Activated T-cell treated with anti-CD3 and anti-CD28 coated beads, Interleukin-2, amount 50 U/mL, for 72 hours (primary cell): ENCODE measurements around the gene UBTD1. TPM values are rescaled to one million over a fixed set of nuclear protein-coding genes. Genes with fewer than 3 reads are reported as not detected.
A peak's percentile ranks its signal among the peaks of the same experiment; 100 is the strongest.

Experiments used
- ATAC-seq, 2 donors: fragments of 150-1000 bp; cut with Tn5 transposase; replicated peaks in 1 of 2; 2 replicates each; pipeline ENCODE4 v1.10.0; 2021; ENCODE audit warnings: moderate library complexity in 2 of 2, mild to moderate bottlenecking in 1 of 2
- DNase-seq, 2 donors: peaks; one replicate each; pipeline ENCODE4 v3.0.0; 2021 to 2022; ENCODE audit warnings: mixed read lengths in 1 of 2
- H3K27ac Mint-ChIP-seq: one replicate; pipeline ENCODE4 v1.8.0; 2022; ENCODE audit warnings: mild to moderate bottlenecking, moderate library complexity, mixed read lengths
- H3K27me3 Mint-ChIP-seq: one replicate; pipeline ENCODE4 v1.8.0; 2022; ENCODE audit warnings: low read depth, mixed read lengths
- H3K36me3 Mint-ChIP-seq, 2 donors: one replicate each; pipeline ENCODE4 v1.8.0; 2022; ENCODE audit warnings: mixed read lengths in 2 of 2, mild to moderate bottlenecking in 1 of 2; ENCODE audit not compliant: insufficient read depth in 2 of 2
- H3K4me1 Mint-ChIP-seq: one replicate; pipeline ENCODE4 v1.8.0; 2022; ENCODE audit warnings: low read depth, mixed read lengths
- H3K4me3 Mint-ChIP-seq, 2 donors: one replicate each; pipeline ENCODE4 v1.8.0; 2022; ENCODE audit warnings: mild to moderate bottlenecking in 2 of 2, mixed read lengths in 2 of 2, moderate library complexity in 2 of 2
- H3K9me3 Mint-ChIP-seq, 2 donors: one replicate each; pipeline ENCODE4 v1.8.0; 2022; ENCODE audit warnings: mixed read lengths in 2 of 2
- total RNA-seq, 2 donors: library from RNA; stranded (reverse); gene quantifications; one replicate each; pipeline ENCODE4 v1.2.3, GENCODE V29; 2022

UBTD1 gene
- total RNA-seq, 2 donors from 2014 or later = 3.7 to 4.1 TPM

- Mint-ChIP-seq H3K27me3 (no peaks in the 10 kb centered on the region), H3K4me1 (peaks cover 31% of the 10 kb centered on the region), H3K9me3 (no peaks in the 10 kb centered on the region), H3K36me3 (peaks cover 0 to 3% of the 10 kb centered on the region in 2 donors), H3K27ac (peak overlapping the region; percentile 54), H3K4me3 (no peak overlapping the region)
- DNase-seq (no peak), ATAC-seq (no peak)
Observed at GRCh38 chr10:97490592-97490991, 8.1 kb upstream of the UBTD1 start.

GRCh38 chr10:97494151-97494550, 4.6 kb upstream of the UBTD1 start:
- Mint-ChIP-seq H3K4me3 (no peak overlapping the region), H3K27ac (no peak overlapping the region), H3K4me1 (peaks cover 53% of the 10 kb centered on the region), H3K9me3 (no peaks in the 10 kb centered on the region), H3K36me3 (peaks cover 1% of the 10 kb centered on the region in 2 donors), H3K27me3 (no peaks in the 10 kb centered on the region)
- DNase-seq (no peak), ATAC-seq (no peak)

- peaks cover 4% of the 10 kb centered on the region for H3K27me3 Mint-ChIP-seq
- ATAC-seq = no peak
- no peaks in the 10 kb centered on the region for H3K9me3 Mint-ChIP-seq
- peak overlapping the region; percentile 79 to 82 for H3K4me3 Mint-ChIP-seq
- no peak for DNase-seq
- peaks cover 48% of the 10 kb centered on the region for H3K4me1 Mint-ChIP-seq
- peak overlapping the region; percentile 30 for H3K27ac Mint-ChIP-seq
- peaks cover 1% of the 10 kb centered on the region in 2 donors for H3K36me3 Mint-ChIP-seq
Observed at GRCh38 chr10:97494863-97495506, 3.7 kb upstream of the UBTD1 start.

- Mint-ChIP-seq H3K27ac (peak overlapping the region; percentile 87), H3K27me3 (peaks cover 25% of the 10 kb centered on the region), H3K4me3 (peak overlapping the region; percentile 79 to 82), H3K36me3 (peaks cover 1% of the 10 kb centered on the region in 2 donors), H3K4me1 (peaks cover 39% of the 10 kb centered on the region), H3K9me3 (no peaks in the 10 kb centered on the region)
- DNase-seq = peak; percentile 84 to 87
- ATAC-seq = peak; percentile 47 to 50
Observed at GRCh38 chr10:97497572-97498075, 1.1 kb upstream of the UBTD1 start.

- Mint-ChIP-seq H3K36me3 (peaks cover 1% of the 10 kb centered on the region in 2 donors), H3K4me1 (peaks cover 39% of the 10 kb centered on the region), H3K27me3 (peaks cover 25% of the 10 kb centered on the region), H3K27ac (peak within 1 kb of the TSS; percentile 87), H3K9me3 (no peaks in the 10 kb centered on the region), H3K4me3 (peak within 1 kb of the TSS; percentile 79 to 82)
- ATAC-seq (peak; percentile 91), DNase-seq (peak; percentile 100)
Observed at GRCh38 chr10:97498076-97498840, 466 bp upstream of the UBTD1 start, which contains the start of gene MMS19. Gene MMS19 (minus strand): TSS chr10:97498422. CDS start chr10:97498384, 38 bp downstream.

GRCh38 chr10:97499561-97500296, 1.0 kb downstream of the UBTD1 start:
- H3K27me3 Mint-ChIP-seq = peaks cover 25% of the 10 kb centered on the region
- H3K4me3 Mint-ChIP-seq = peak overlapping the region; percentile 47 to 82
- H3K4me1 Mint-ChIP-seq = peaks cover 30% of the 10 kb centered on the region
- H3K9me3 Mint-ChIP-seq = no peaks in the 10 kb centered on the region
- H3K36me3 Mint-ChIP-seq = peaks cover 1% of the 10 kb centered on the region in 2 donors
- ATAC-seq = no peak
- no peak for DNase-seq
- H3K27ac Mint-ChIP-seq = no peak overlapping the region

GRCh38 chr10:97500297-97500575, 1.5 kb downstream of the UBTD1 start:
- Mint-ChIP-seq H3K4me3 (no peak overlapping the region), H3K27ac (no peak overlapping the region), H3K27me3 (peaks cover 25% of the 10 kb centered on the region), H3K36me3 (peaks cover 1% of the 10 kb centered on the region in 2 donors), H3K4me1 (peaks cover 25% of the 10 kb centered on the region), H3K9me3 (no peaks in the 10 kb centered on the region)
- ATAC-seq (no peak), DNase-seq (no peak)

GRCh38 chr10:97502916-97503315, 4.2 kb downstream of the UBTD1 start:
- DNase-seq (no peak), ATAC-seq (no peak)
- H3K27me3 Mint-ChIP-seq = peaks cover 25% of the 10 kb centered on the region
- H3K36me3 Mint-ChIP-seq = peaks cover 0 to 1% of the 10 kb centered on the region in 2 donors
- H3K4me3 Mint-ChIP-seq = no peak overlapping the region
- H3K9me3 Mint-ChIP-seq = no peaks in the 10 kb centered on the region
- no peak overlapping the region for H3K27ac Mint-ChIP-seq
- H3K4me1 Mint-ChIP-seq = no peaks in the 10 kb centered on the region

GRCh38 chr10:97503406-97503805, 4.7 kb downstream of the UBTD1 start:
- Mint-ChIP-seq H3K9me3 (no peaks in the 10 kb centered on the region), H3K36me3 (no peaks in the 10 kb centered on the region), H3K4me3 (no peak overlapping the region), H3K27me3 (peaks cover 25% of the 10 kb centered on the region), H3K27ac (no peak overlapping the region), H3K4me1 (no peaks in the 10 kb centered on the region)
- ATAC-seq (no peak), DNase-seq (no peak)

- no peak for DNase-seq
- no peak overlapping the region for H3K27ac Mint-ChIP-seq
- H3K27me3 Mint-ChIP-seq = peaks cover 20% of the 10 kb centered on the region
- ATAC-seq = no peak
- H3K9me3 Mint-ChIP-seq = no peaks in the 10 kb centered on the region
- no peaks in the 10 kb centered on the region for H3K4me1 Mint-ChIP-seq
- H3K4me3 Mint-ChIP-seq = no peak overlapping the region
- no peaks in the 10 kb centered on the region for H3K36me3 Mint-ChIP-seq
Observed at GRCh38 chr10:97505152-97505551, 6.4 kb downstream of the UBTD1 start.

- H3K4me3 Mint-ChIP-seq = no peak overlapping the region
- peaks cover 7% of the 10 kb centered on the region for H3K27me3 Mint-ChIP-seq
- peak; percentile 58 to 85 for ATAC-seq
- no peak for DNase-seq
- H3K36me3 Mint-ChIP-seq = no peaks in the 10 kb centered on the region
- H3K9me3 Mint-ChIP-seq = no peaks in the 10 kb centered on the region
- H3K27ac Mint-ChIP-seq = no peak overlapping the region
- H3K4me1 Mint-ChIP-seq = no peaks in the 10 kb centered on the region
Observed at GRCh38 chr10:97506199-97506991, 7.7 kb downstream of the UBTD1 start.

- no peak for DNase-seq
- no peaks in the 10 kb centered on the region for H3K9me3 Mint-ChIP-seq
- ATAC-seq = no peak
- no peaks in the 10 kb centered on the region for H3K27me3 Mint-ChIP-seq
- H3K36me3 Mint-ChIP-seq = no peaks in the 10 kb centered on the region
- H3K4me1 Mint-ChIP-seq = no peaks in the 10 kb centered on the region
- no peak overlapping the region for H3K4me3 Mint-ChIP-seq
- H3K27ac Mint-ChIP-seq = no peak overlapping the region
Observed at GRCh38 chr10:97508342-97508741, 9.6 kb downstream of the UBTD1 start.
